Stimulated activated CD4-positive, alpha-beta T cell treated with anti-CD3 and anti-CD28 coated beads, Interleukin-4, amount 100 ng/mL, for 1 hour (primary cell): Measurements from ENCODE around the gene DUSP2.

Experiments used
- DNase-seq: peaks from one replicate; pipeline ENCODE4 v3.0.0-alpha.2; 2020

Gene DUSP2

GRCh38 chr2:96098900-96099590 is 46.2 kb downstream of the DUSP2 start:
- DNase-seq = no peak

GRCh38 chr2:96097951-96098823 is 47.1 kb downstream of the DUSP2 start:
- DNase-seq = no peak

- no peak for DNase-seq
Observed at GRCh38 chr2:96097441-96097840, 47.8 kb downstream of the DUSP2 start.

- DNase-seq = no peak
Observed at GRCh38 chr2:96095116-96095636, 50.1 kb downstream of the DUSP2 start.

- no peak for DNase-seq
Observed at GRCh38 chr2:96093528-96093927, 51.7 kb downstream of the DUSP2 start.
